GM12878 (cell line): ENCODE data around the gene CYTL1. TPM values are rescaled to one million over a fixed set of nuclear protein-coding genes. Genes with fewer than 3 reads are reported as not detected.

Source experiments
- ATAC-seq: fragments of 200-7000 bp; cut with Tn5 transposase; 3 replicates; pipeline ENCODE4 v1.9.1; 2020; ENCODE audit warnings: mild to moderate bottlenecking, moderate library complexity
- BruUV-seq: library from RNA; stranded (reverse); fragments of 400-500 nt; replicated peaks from 2 replicates; lab custom pipeline; 2021; lab: Mats Ljungman, UMichigan
- CTCF ChIA-PET: fragments of 300-600 bp; sonication (Branson Sonifier 250); formaldehyde crosslinking; extraction: SDS; loops from one replicate; lab custom pipeline; 2021; ENCODE audit warnings: inconsistent platforms; lab: Yijun Ruan, JAX
- POLR2A ChIA-PET: fragments of 350-600 bp; formaldehyde crosslinking; extraction: SDS; loops from one replicate; lab custom pipeline; 2021; ENCODE audit warnings: inconsistent platforms; lab: Charles Lee
- RAD21 ChIA-PET: fragments of 300-600 bp; sonication (Branson Sonifier 250); formaldehyde crosslinking; loops from one replicate; lab custom pipeline; 2023; ENCODE audit warnings: antibody characterized with exemption; ENCODE audit not compliant: unreplicated experiment; lab: Charles Lee
- SMC1A ChIA-PET: fragments of 300-600 bp; sonication (Branson Sonifier 250); formaldehyde crosslinking; loops from one replicate; lab custom pipeline; 2023; ENCODE audit not compliant: unreplicated experiment, uncharacterized antibody; lab: Charles Lee
- DNase-seq: peaks from one replicate; pipeline ENCODE4 v3.0.0-alpha.2; 2011; ENCODE audit warnings: low read depth, low spot score
- FAIRE-seq: peaks from 3 replicates; lab custom pipeline; 2011; peaks lifted over from hg19 to GRCh38; lab: Jason Lieb, UNC
- H2AFZ ChIP-seq: 2 replicates; pipeline ENCODE4 v1.6.0; 2011; ENCODE audit warnings: low read depth, low read length, control low read depth; ENCODE audit not compliant: control insufficient read depth
- H3K27ac ChIP-seq: 2 replicates; pipeline ENCODE4 v1.5.1; 2011; ENCODE audit warnings: control low read depth; ENCODE audit not compliant: control insufficient read depth, insufficient read depth
- H3K27me3 ChIP-seq, 2 experiments: replicated peaks in 1 of 2; 2 replicates each; pipeline versions ENCODE4 v1.6.0 to v1.6.1; 2011; ENCODE audit warnings: low read length in 1 of 2; ENCODE audit not compliant: control insufficient read depth in 2 of 2, insufficient read depth in 2 of 2
- H3K36me3 ChIP-seq, 2 experiments: 2 replicates each; pipeline ENCODE4 v1.5.1; 2011; ENCODE audit warnings: low read length in 1 of 2; ENCODE audit not compliant: control insufficient read depth in 2 of 2, insufficient read depth in 2 of 2
- H3K4me1 ChIP-seq: 2 replicates; pipeline ENCODE4 v1.6.1; 2011; ENCODE audit warnings: mild to moderate bottlenecking, low read length, moderate library complexity, mixed read lengths; ENCODE audit not compliant: control insufficient read depth, insufficient read depth
- H3K4me2 ChIP-seq: 2 replicates; pipeline ENCODE4 v1.6.0; 2011; ENCODE audit warnings: control low read depth; ENCODE audit not compliant: control insufficient read depth, insufficient read depth
- H3K4me3 ChIP-seq: fragments of 200-600 bp; sonication (generic); 2 replicates; pipeline ENCODE4 v1.5.1; 2016
- H3K79me2 ChIP-seq: 2 replicates; pipeline ENCODE4 v1.6.0; 2011; ENCODE audit warnings: low read length; ENCODE audit not compliant: control insufficient read depth, insufficient read depth
- H3K9ac ChIP-seq: 2 replicates; pipeline ENCODE4 v1.8.0; 2011; ENCODE audit warnings: low read length, control low read depth, mixed read lengths; ENCODE audit not compliant: control insufficient read depth, insufficient read depth
- H3K9me3 ChIP-seq: replicated peaks from 3 replicates; pipeline ENCODE4 v1.5.1; 2011; ENCODE audit warnings: mild to moderate bottlenecking, low read length; ENCODE audit not compliant: control insufficient read depth, insufficient read depth
- H4K20me1 ChIP-seq: 2 replicates; pipeline ENCODE4 v1.6.0; 2011; ENCODE audit not compliant: control insufficient read depth, insufficient read depth
- BRCA1 ChIP-seq: IDR thresholded peaks from 2 replicates; pipeline ENCODE4 v1.6.1; 2011; ENCODE audit warnings: low read depth, low read length, improper control_type of control experiment
- CBX5 ChIP-seq: sonication (generic); IDR thresholded peaks from 2 replicates; pipeline ENCODE4 v1.6.1; 2016; ENCODE audit warnings: low read depth, moderate library complexity, mild to moderate bottlenecking, inconsistent platforms
- DPF2 ChIP-seq: fragments of 450-650 bp; IDR thresholded peaks from 2 replicates; pipeline ENCODE4 v1.6.1; 2017; ENCODE audit warnings: mild to moderate bottlenecking
- EGR1 ChIP-seq, 2 experiments: IDR thresholded peaks; 1 replicate in 1 of 2; 2 replicates in 1 of 2; pipeline ENCODE4 v1.6.1; 2011 to 2012; ENCODE audit warnings: low read depth in 2 of 2, low read length in 2 of 2, borderline replicate concordance in 1 of 2, mild to moderate bottlenecking in 1 of 2, moderate library complexity in 1 of 2
- IRF5 ChIP-seq: fragments of 450-650 bp; IDR thresholded peaks from 2 replicates; pipeline ENCODE4 v1.6.1; 2017; ENCODE audit warnings: borderline replicate concordance
- LARP7 ChIP-seq: fragments of 450-650 bp; IDR thresholded peaks from 2 replicates; pipeline ENCODE4 v1.6.1; 2017; ENCODE audit warnings: mild to moderate bottlenecking
- MEF2A ChIP-seq: IDR thresholded peaks from 2 replicates; pipeline ENCODE4 v1.6.1; 2011; ENCODE audit warnings: low read depth, mild to moderate bottlenecking, low read length, moderate library complexity; ENCODE audit not compliant: insufficient read depth
- MTA3 ChIP-seq: IDR thresholded peaks from 2 replicates; pipeline ENCODE4 v1.6.1; 2012; ENCODE audit warnings: low read length, inconsistent platforms, borderline replicate concordance
- PAX8 ChIP-seq: fragments of 450-650 bp; IDR thresholded peaks from 2 replicates; pipeline ENCODE4 v1.6.1; 2017; ENCODE audit warnings: mild to moderate bottlenecking, moderate library complexity
- POLR2AphosphoS5 ChIP-seq: IDR thresholded peaks from 2 replicates; pipeline ENCODE4 v1.6.1; 2011; ENCODE audit warnings: mild to moderate bottlenecking, low read length, inconsistent platforms
- RELA ChIP-seq: fragments of 450-650 bp; IDR thresholded peaks from 2 replicates; pipeline ENCODE4 v1.8.0; 2014; ENCODE audit warnings: borderline replicate concordance; ENCODE audit not compliant: partially characterized antibody
- RFX5 ChIP-seq: IDR thresholded peaks from 2 replicates; pipeline ENCODE4 v1.6.1; 2011; ENCODE audit warnings: low read depth, low read length, improper control_type of control experiment
- SIN3A ChIP-seq: IDR thresholded peaks from 2 replicates; pipeline ENCODE4 v1.6.1; 2012; ENCODE audit warnings: low read depth, low read length, improper control_type of control experiment
- SMAD1 ChIP-seq: fragments of 450-650 bp; IDR thresholded peaks from 2 replicates; pipeline ENCODE4 v1.6.1; 2018; ENCODE audit warnings: mild to moderate bottlenecking, low read depth; ENCODE audit not compliant: partially characterized antibody
- SPI1 ChIP-seq: IDR thresholded peaks from 2 replicates; pipeline ENCODE4 v1.6.1; 2011; ENCODE audit warnings: low read depth, mild to moderate bottlenecking, low read length, moderate library complexity, borderline replicate concordance; ENCODE audit not compliant: insufficient read depth
- TARDBP ChIP-seq: IDR thresholded peaks from 2 replicates; pipeline ENCODE4 v1.6.1; 2016; ENCODE audit warnings: borderline replicate concordance
- TBL1XR1 ChIP-seq: IDR thresholded peaks from 2 replicates; pipeline ENCODE4 v1.6.1; 2012; ENCODE audit warnings: low read depth, low read length, improper control_type of control experiment
- ZNF384 ChIP-seq: IDR thresholded peaks from 2 replicates; pipeline ENCODE4 v1.6.1; 2012; ENCODE audit warnings: low read depth, mild to moderate bottlenecking, low read length, improper control_type of control experiment, borderline replicate concordance
- ZSCAN29 ChIP-seq: fragments of 450-650 bp; IDR thresholded peaks from 2 replicates; pipeline ENCODE4 v1.6.1; 2017; ENCODE audit warnings: mild to moderate bottlenecking, moderate library complexity
- WGBS: methylation state at CpG from one replicate; pipeline ENCODE4 v1.1.6; 2016; ENCODE audit warnings: low lambda C conversion rate; ENCODE audit not compliant: insufficient replicate concordance, insufficient coverage; ENCODE audit errors: missing lambda C conversion rate; 5-methylcytosine and 5-hydroxymethylcytosine counted together
- in situ Hi-C: fragments of 300-500 bp; cut with MboI; formaldehyde crosslinking; loops from 9 replicates; pipeline ENCODE4 v1.14.3; 2018; ENCODE audit warnings: mixed read lengths
- intact Hi-C: fragments of 100-400 bp; cut with micrococcal nuclease; formaldehyde crosslinking; loops from one replicate; pipeline ENCODE4 v1.14.2; 2022; ENCODE audit not compliant: unreplicated experiment
- polyA plus RNA-seq, 11 experiments: library from polyadenylated mRNA; depleted of rRNA in 4 of 11; unstranded in 6 of 11; stranded (reverse) in 5 of 11; fragments of >200 nt; fragmentation: Nextera tagmentation in 4 of 11; fragmentation: Illumina TruSeq in 1 of 11; extraction: Ambion mirVana in 4 of 11; extraction: Trizol in 1 of 11; gene quantifications; 1 replicate in 1 of 11; 2 replicates in 10 of 11; pipeline versions ENCODE4 v1.2.1 to v1.2.3, GENCODE V29; 2011 to 2016; ENCODE audit warnings: inconsistent platforms in 2 of 11, missing spikeins in 2 of 11, low read depth in 1 of 11
- total RNA-seq, 4 experiments: library from RNA; depleted of rRNA in 3 of 4; stranded (reverse); fragments of >200 nt in 3 of 4; fragmentation: Illumina TruSeq in 1 of 4; extraction: Trizol in 1 of 4; gene quantifications; 2 replicates each; pipeline versions ENCODE4 v1.2.1 to v1.2.3, GENCODE V29; 2013 to 2021
- TF ChIP-seq, protein P1 (sequence below): fragments of 450-650 bp; IDR thresholded peaks from 2 replicates; pipeline ENCODE4 v1.6.1; 2016; ENCODE audit warnings: mild to moderate bottlenecking

The CYTL1 gene
- total and polyA plus RNA-seq, 10 of the 15 experiments (the other 5 are each of a cell fraction or from before 2014, with no cell fraction given): not detected

DNA sequence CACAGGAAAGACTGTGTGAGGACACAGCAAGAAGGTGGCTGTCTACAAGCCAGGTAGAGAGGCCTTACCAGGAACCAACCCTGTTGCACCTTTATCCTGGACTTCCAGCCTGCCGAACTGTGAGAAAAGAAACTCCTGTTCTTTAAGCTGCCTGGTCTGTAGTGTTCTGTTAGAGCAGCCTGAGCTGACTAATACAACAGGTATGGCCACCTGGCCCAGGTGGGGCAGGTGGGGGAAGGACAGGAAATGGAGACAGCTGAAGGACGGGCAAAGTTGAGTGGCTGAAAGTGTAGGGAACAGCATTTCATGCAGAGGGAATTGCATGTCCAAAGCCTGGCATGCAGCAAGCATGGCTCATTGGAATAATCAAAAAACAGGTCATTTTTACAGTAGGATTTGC lies 35.1 kb downstream of the CYTL1 start:
- 47% methylated on average over 2 of the region's 2 CpGs for WGBS
- CTCF ChIA-PET: no interaction called here
- no peak overlapping the region for H3K4me2 ChIP-seq
- SMC1A ChIA-PET: no interaction called here
- H4K20me1 ChIP-seq: no peaks in the 10 kb centered on the region
- TF ChIP-seq BRCA1 (no peak), SPI1 (no peak), ZNF384 (no peak), RFX5 (no peak), TARDBP (no peak), CBX5 (no peak), MEF2A (no peak), POLR2AphosphoS5 (no peak), IRF5 (no peak), TBL1XR1 (no peak), SMAD1 (no peak), LARP7 (no peak), ZSCAN29 (no peak), MTA3 (no peak), DPF2 (no peak), PAX8 (no peak), RELA (no peak), SIN3A (no peak), EGR1 (IDR thresholded peaks at IDR 0.05; ENCODE audit: borderline replicate concordance in 1 of 2, low read depth in 2 of 2, low read length in 2 of 2) (no peak)
- TF ChIP-seq, protein P1, sequence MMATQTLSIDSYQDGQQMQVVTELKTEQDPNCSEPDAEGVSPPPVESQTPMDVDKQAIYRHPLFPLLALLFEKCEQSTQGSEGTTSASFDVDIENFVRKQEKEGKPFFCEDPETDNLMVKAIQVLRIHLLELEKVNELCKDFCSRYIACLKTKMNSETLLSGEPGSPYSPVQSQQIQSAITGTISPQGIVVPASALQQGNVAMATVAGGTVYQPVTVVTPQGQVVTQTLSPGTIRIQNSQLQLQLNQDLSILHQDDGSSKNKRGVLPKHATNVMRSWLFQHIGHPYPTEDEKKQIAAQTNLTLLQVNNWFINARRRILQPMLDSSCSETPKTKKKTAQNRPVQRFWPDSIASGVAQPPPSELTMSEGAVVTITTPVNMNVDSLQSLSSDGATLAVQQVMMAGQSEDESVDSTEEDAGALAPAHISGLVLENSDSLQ: no peak
- intact Hi-C loops: no loop called here
- FAIRE-seq (no peak), DNase-seq (no peak), ATAC-seq (no peak)
- BruUV-seq: no TSS peak
- RAD21 ChIA-PET: no interaction called here
- POLR2A ChIA-PET: no interaction called here
- H3K27me3 ChIP-seq: no peaks in the 10 kb centered on the region; a peak in 1 of 4 replicates
- H3K27ac ChIP-seq: no peak overlapping the region
- H3K9me3 ChIP-seq: no peaks in the 10 kb centered on the region
- H3K36me3 ChIP-seq: no peaks in the 10 kb centered on the region
- no peak overlapping the region for H3K4me3 ChIP-seq
- H2AFZ ChIP-seq: no peak overlapping the region
- no peak overlapping the region for H3K9ac ChIP-seq
- no peaks in the 10 kb centered on the region for H3K79me2 ChIP-seq
- no peaks in the 10 kb centered on the region for H3K4me1 ChIP-seq
- in situ Hi-C loops: no loop called here
